SK-N-SH (cell line): ENCODE measurements around the gene SNN. TPM values are rescaled to one million over a fixed set of nuclear protein-coding genes. Genes with fewer than 3 reads are reported as not detected.

Experiments
- CTCF ChIA-PET: fragments of 300-600, 350-600 bp; formaldehyde crosslinking; extraction: SDS; loops from one replicate; lab custom pipeline; 2021; lab: Yijun Ruan, JAX
- POLR2A ChIA-PET: fragments of 350-600 bp; sonication (Branson Sonifier 250); formaldehyde crosslinking; extraction: SDS; loops from one replicate; lab custom pipeline; 2020; ENCODE audit warnings: antibody characterized with exemption, inconsistent platforms; lab: Yijun Ruan, JAX
- DNase-seq: peaks from one replicate; pipeline ENCODE4 v3.0.0; 2012
- H2AFZ ChIP-seq: fragments of 200-600 bp; sonication (generic); 2 replicates; pipeline ENCODE4 v1.8.1; 2016; ENCODE audit warnings: antibody characterized with exemption, mild to moderate bottlenecking, low read depth
- H3F3A ChIP-seq: fragments of 200-600 bp; sonication (generic); replicated peaks from 2 replicates; pipeline ENCODE3; 2016; ENCODE audit warnings: antibody characterized with exemption, mild to moderate bottlenecking; ENCODE audit not compliant: insufficient read depth
- H3K27ac ChIP-seq, 2 experiments: fragments of 200-500 bp in 1 of 2; fragments of 200-600 bp in 1 of 2; sonication (Bioruptor generic) in 1 of 2; sonication (generic), shearing (Covaris generic) in 1 of 2; 2 replicates each; pipeline versions ENCODE4 v1.5.1 to v1.6.1; 2014 to 2016; ENCODE audit warnings: low read depth in 2 of 2, inconsistent platforms in 1 of 2, low read length in 1 of 2, mild to moderate bottlenecking in 1 of 2, mixed read lengths in 1 of 2
- H3K27me3 ChIP-seq: fragments of 200-600 bp; sonication (generic), shearing (Covaris generic); 2 replicates; pipeline ENCODE4 v1.6.1; 2016; ENCODE audit warnings: mixed run types; ENCODE audit not compliant: insufficient read depth
- H3K36me3 ChIP-seq, 2 experiments: fragments of 200-500 bp in 1 of 2; fragments of 200-600 bp in 1 of 2; sonication (Bioruptor generic) in 1 of 2; sonication (generic) in 1 of 2; replicated peaks in 1 of 2; 2 replicates each; pipeline versions ENCODE3 to v1.5.1; 2014 to 2016; ENCODE audit warnings: low read length in 1 of 2, mild to moderate bottlenecking in 1 of 2; ENCODE audit not compliant: insufficient read depth in 2 of 2, control insufficient read depth in 1 of 2
- H3K4me1 ChIP-seq, 2 experiments: fragments of 200-500 bp in 1 of 2; fragments of 200-600 bp in 1 of 2; sonication (Bioruptor generic) in 1 of 2; sonication (generic), shearing (Covaris generic) in 1 of 2; 2 replicates each; pipeline versions ENCODE4 v1.5.1 to v1.6.1; 2014 to 2016; ENCODE audit warnings: low read depth in 1 of 2, low read length in 1 of 2, mixed run types in 1 of 2; ENCODE audit not compliant: insufficient read depth in 2 of 2, control insufficient read depth in 1 of 2
- H3K4me2 ChIP-seq: fragments of 200-600 bp; sonication (generic), shearing (Covaris generic); 2 replicates; pipeline ENCODE4 v1.6.1; 2017; ENCODE audit warnings: mixed run types
- H3K4me3 ChIP-seq, 2 experiments: fragments of 200-500 bp in 1 of 2; fragments of 200-600 bp in 1 of 2; sonication (Bioruptor generic) in 1 of 2; sonication (generic), shearing (Covaris generic) in 1 of 2; 2 replicates each; pipeline versions ENCODE4 v1.5.1 to v1.8.1; 2014 to 2016; ENCODE audit warnings: low read depth in 2 of 2, inconsistent platforms in 1 of 2, low read length in 1 of 2, mild to moderate bottlenecking in 1 of 2, mixed read lengths in 1 of 2, moderate library complexity in 1 of 2
- H3K79me2 ChIP-seq: fragments of 200-600 bp; sonication (generic); 2 replicates; pipeline ENCODE4 v1.8.1; 2017; ENCODE audit warnings: mild to moderate bottlenecking; ENCODE audit not compliant: insufficient read depth
- H3K9ac ChIP-seq: fragments of 200-600 bp; sonication (generic); 2 replicates; pipeline ENCODE4 v1.6.1; 2017; ENCODE audit warnings: mixed run types
- H3K9me2 ChIP-seq: fragments of 200-600 bp; sonication (generic); 2 replicates; pipeline ENCODE4 v1.6.1; 2017; ENCODE audit warnings: mixed run types
- H3K9me3 ChIP-seq: fragments of 200-600 bp; sonication (generic); 2 replicates; pipeline ENCODE4 v1.6.1; 2017; ENCODE audit warnings: mixed run types, mild to moderate bottlenecking, moderate library complexity
- H4K20me1 ChIP-seq: fragments of 200-600 bp; sonication (generic); 2 replicates; pipeline ENCODE4 v1.6.1; 2017; ENCODE audit warnings: mild to moderate bottlenecking, mixed run types; ENCODE audit not compliant: insufficient read depth
- CHD2 ChIP-seq: fragments of 150-350 bp; IDR thresholded peaks from 2 replicates; pipeline ENCODE4 v1.6.1; 2018; ENCODE audit warnings: low read length; ENCODE audit not compliant: partially characterized antibody
- ELF1 ChIP-seq: IDR thresholded peaks from 2 replicates; pipeline ENCODE4 v1.4.0; 2012
- EZH2phosphoT487 ChIP-seq: fragments of 200-600 bp; sonication (generic); IDR thresholded peaks from 2 replicates; pipeline ENCODE4 v1.6.1; 2017; ENCODE audit warnings: low read depth, mixed run types, mild to moderate bottlenecking, antibody characterized with exemption, moderate library complexity, borderline replicate concordance
- FOXJ3 ChIP-seq: sonication (generic); formaldehyde crosslinking; IDR thresholded peaks from 2 replicates; pipeline ENCODE4 v1.5.1; 2020; ENCODE audit warnings: mild to moderate bottlenecking, missing genetic modification reagents
- FOXM1 ChIP-seq: IDR thresholded peaks from 2 replicates; pipeline ENCODE4 v1.4.0; 2012; ENCODE audit warnings: low read depth, mild to moderate bottlenecking
- GABPA ChIP-seq: IDR thresholded peaks from 2 replicates; pipeline ENCODE4 v1.4.0; 2012; ENCODE audit warnings: low read depth, mild to moderate bottlenecking
- RCOR1 ChIP-seq: fragments of 150-350 bp; IDR thresholded peaks from 2 replicates; pipeline ENCODE4 v1.6.1; 2017; ENCODE audit warnings: antibody characterized with exemption, low read length
- SMC3 ChIP-seq: IDR thresholded peaks from 2 replicates; pipeline ENCODE4 v1.6.1; 2012; ENCODE audit warnings: low read depth, low read length, improper control_type of control experiment
- TAF1 ChIP-seq: IDR thresholded peaks from 2 replicates; pipeline ENCODE4 v1.6.1; 2012; ENCODE audit warnings: low read depth, mild to moderate bottlenecking, low read length, moderate library complexity, borderline replicate concordance
- TCF12 ChIP-seq: IDR thresholded peaks from 2 replicates; pipeline ENCODE4 v1.4.0; 2012
- YY1 ChIP-seq: IDR thresholded peaks from 2 replicates; pipeline ENCODE4 v1.4.0; 2012; ENCODE audit warnings: low read depth, mild to moderate bottlenecking
- WGBS: methylation state at CpG from one replicate; pipeline ENCODE4 v1.1.6; 2017; ENCODE audit warnings: low lambda C conversion rate; 5-methylcytosine and 5-hydroxymethylcytosine counted together
- polyA plus RNA-seq, 3 experiments: library from polyadenylated mRNA; depleted of rRNA; stranded (reverse); fragments of >200 nt; gene quantifications; 2 replicates each; pipeline ENCODE4 v1.2.3, GENCODE V29; 2012
- TF ChIP-seq, protein P1 (sequence below): IDR thresholded peaks from 2 replicates; pipeline ENCODE4; 2012
- TF ChIP-seq, protein P2 (sequence below): fragments of 150-350 bp; IDR thresholded peaks from 2 replicates; pipeline ENCODE4 v1.6.1; 2016; ENCODE audit warnings: mild to moderate bottlenecking, low read depth, low read length
- TF ChIP-seq, protein P3 (sequence below): fragments of 150-350 bp; IDR thresholded peaks from 2 replicates; pipeline ENCODE4 v1.6.1; 2017; ENCODE audit warnings: antibody characterized with exemption, low read length, low read depth, borderline replicate concordance

The SNN gene
- polyA plus RNA-seq, 1 of the 3 experiments (the other 2 are of a cell fraction): 15.4 TPM

GRCh38 chr16:11672206-11673090 lies 4.2 kb downstream of the SNN start:
- Histone ChIP-seq H3K9me3 (no peaks in the 10 kb centered on the region), H3K9ac (no peak overlapping the region), H2AFZ (no peak overlapping the region), H3K9me2 (no peaks in the 10 kb centered on the region), H3K4me2 (no peak overlapping the region), H3K4me3 (no peak overlapping the region), H4K20me1 (peaks cover 57% of the 10 kb centered on the region), H3F3A (peaks cover 4% of the 10 kb centered on the region), H3K79me2 (peaks cover 12% of the 10 kb centered on the region), H3K27me3 (no peaks in the 10 kb centered on the region), H3K36me3 (peaks cover 0 to 17% of the 10 kb centered on the region in 2 experiments), H3K27ac (no peak overlapping the region; a peak in 1 of 4 replicates), H3K4me1 (peaks cover 0 to 23% of the 10 kb centered on the region in 2 experiments; a peak in 1 of 4 replicates)
- no peak for DNase-seq
- 93% methylated on average over 24 of the region's 25 CpGs for WGBS
- ChIA-PET CTCF (interaction anchor here (0.5 kb wide), 1 partner anchor 267 kb away, joined by 3 read pairs; no protein-coding TSS in a partner anchor), POLR2A (no interaction called here)
- TF ChIP-seq EZH2phosphoT487: no peak
- TF ChIP-seq, protein P1, sequence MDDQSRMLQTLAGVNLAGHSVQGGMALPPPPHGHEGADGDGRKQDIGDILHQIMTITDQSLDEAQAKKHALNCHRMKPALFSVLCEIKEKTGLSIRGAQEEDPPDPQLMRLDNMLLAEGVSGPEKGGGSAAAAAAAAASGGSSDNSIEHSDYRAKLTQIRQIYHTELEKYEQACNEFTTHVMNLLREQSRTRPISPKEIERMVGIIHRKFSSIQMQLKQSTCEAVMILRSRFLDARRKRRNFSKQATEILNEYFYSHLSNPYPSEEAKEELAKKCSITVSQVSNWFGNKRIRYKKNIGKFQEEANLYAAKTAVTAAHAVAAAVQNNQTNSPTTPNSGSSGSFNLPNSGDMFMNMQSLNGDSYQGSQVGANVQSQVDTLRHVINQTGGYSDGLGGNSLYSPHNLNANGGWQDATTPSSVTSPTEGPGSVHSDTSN: no peak
- TF ChIP-seq, protein P2, sequence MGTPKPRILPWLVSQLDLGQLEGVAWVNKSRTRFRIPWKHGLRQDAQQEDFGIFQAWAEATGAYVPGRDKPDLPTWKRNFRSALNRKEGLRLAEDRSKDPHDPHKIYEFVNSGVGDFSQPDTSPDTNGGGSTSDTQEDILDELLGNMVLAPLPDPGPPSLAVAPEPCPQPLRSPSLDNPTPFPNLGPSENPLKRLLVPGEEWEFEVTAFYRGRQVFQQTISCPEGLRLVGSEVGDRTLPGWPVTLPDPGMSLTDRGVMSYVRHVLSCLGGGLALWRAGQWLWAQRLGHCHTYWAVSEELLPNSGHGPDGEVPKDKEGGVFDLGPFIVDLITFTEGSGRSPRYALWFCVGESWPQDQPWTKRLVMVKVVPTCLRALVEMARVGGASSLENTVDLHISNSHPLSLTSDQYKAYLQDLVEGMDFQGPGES: no peak
- no peak for TF ChIP-seq FOXM1
- TF ChIP-seq, all 33 proteins: peak for 0

DNA sequence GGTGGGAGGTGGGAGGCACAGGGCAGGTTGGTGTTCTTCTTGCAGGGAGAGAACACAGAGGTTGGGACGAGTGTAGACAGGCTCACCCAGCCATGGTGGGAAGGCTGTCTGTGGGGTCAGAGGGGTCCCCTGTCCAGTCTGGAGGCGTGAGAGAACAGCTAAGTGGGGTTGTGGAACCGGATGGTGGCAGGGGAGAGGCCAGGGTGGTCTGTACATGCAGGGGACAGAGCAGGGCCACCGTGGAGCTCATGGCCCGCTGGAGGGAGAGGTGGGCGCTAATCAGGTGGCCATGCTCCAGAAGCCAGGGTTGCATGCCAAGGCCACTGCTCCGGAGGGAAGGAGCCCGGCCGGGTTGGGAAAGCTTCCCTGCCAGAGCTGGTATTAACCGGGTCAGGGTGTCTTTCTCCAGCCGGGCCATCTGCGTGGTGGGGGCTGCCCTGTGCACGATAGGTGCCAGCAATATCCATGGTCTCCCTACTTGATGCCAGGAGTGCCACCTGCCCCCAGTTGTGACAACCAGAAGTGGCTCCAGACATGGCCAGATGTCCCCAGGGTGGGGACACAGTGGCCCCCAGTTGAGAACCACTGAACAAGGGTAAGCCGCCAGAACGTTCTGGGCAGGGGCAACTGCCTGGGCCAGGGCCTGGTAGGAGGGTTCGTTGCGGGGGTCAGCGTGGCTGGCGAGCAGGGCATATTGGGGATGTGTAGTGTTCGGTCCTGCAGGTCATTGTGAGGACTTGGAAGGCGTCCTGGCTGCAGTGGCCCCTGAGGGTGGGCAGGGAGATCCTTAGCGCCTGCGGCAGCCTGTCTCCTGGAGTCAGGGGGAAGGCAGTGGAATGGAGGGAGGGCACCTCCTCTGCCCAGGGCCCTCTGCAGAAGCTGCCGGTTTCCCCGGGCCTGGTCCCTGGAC lies 5.1 kb downstream of the SNN start:
- H3K4me1 ChIP-seq: peaks cover 0 to 19% of the 10 kb centered on the region in 2 experiments; a peak in 1 of 4 replicates
- H3F3A ChIP-seq: peaks cover 4% of the 10 kb centered on the region
- H3K9me2 ChIP-seq: no peaks in the 10 kb centered on the region
- no peak for TF ChIP-seq FOXJ3 (CRISPR knock-in tag)
- TF ChIP-seq, protein P3, sequence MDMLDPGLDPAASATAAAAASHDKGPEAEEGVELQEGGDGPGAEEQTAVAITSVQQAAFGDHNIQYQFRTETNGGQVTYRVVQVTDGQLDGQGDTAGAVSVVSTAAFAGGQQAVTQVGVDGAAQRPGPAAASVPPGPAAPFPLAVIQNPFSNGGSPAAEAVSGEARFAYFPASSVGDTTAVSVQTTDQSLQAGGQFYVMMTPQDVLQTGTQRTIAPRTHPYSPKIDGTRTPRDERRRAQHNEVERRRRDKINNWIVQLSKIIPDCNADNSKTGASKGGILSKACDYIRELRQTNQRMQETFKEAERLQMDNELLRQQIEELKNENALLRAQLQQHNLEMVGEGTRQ: no peak
- no peak for TF ChIP-seq YY1
- TF ChIP-seq RCOR1: no peak
- TF ChIP-seq SMC3: no peak
- no peak for TF ChIP-seq TCF12
- no peak for TF ChIP-seq CHD2
- no peak for TF ChIP-seq GABPA
- TF ChIP-seq TAF1: no peak
- TF ChIP-seq ELF1: no peak
- H3K79me2 ChIP-seq: peaks cover 12% of the 10 kb centered on the region
- no peak overlapping the region for H3K4me3 ChIP-seq
- no peak for DNase-seq
- H3K9ac ChIP-seq: no peak overlapping the region
- ChIA-PET POLR2A (no interaction called here), CTCF (interaction anchor here (0.5 kb wide), 1 partner anchor 268 kb away, joined by 3 read pairs; no protein-coding TSS in a partner anchor)
- no peak overlapping the region for H2AFZ ChIP-seq
- H3K27me3 ChIP-seq: no peaks in the 10 kb centered on the region
- H3K9me3 ChIP-seq: no peaks in the 10 kb centered on the region
- H3K27ac ChIP-seq: no peak overlapping the region
- no peak overlapping the region for H3K4me2 ChIP-seq
- 90% methylated on average over 17 of the region's 25 CpGs for WGBS
- H4K20me1 ChIP-seq: peaks cover 62% of the 10 kb centered on the region
- H3K36me3 ChIP-seq: peaks cover 0 to 26% of the 10 kb centered on the region in 2 experiments
